Stimulated activated naive CD8-positive, alpha-beta T cell treated with anti-CD3 and anti-CD28 coated beads, Interleukin-15, Interleukin-2, amounts not matched to agents 100 U/mL and 50 U/mL, for 24 hours (primary cell): Measurements from ENCODE around the gene ZBTB46.
"Not testable (repeated sequence)": the region's sequence is repeated elsewhere in the genome, so short reads cannot be mapped to it uniquely, and the experiment has no call there.

Source experiments
- ATAC-seq: fragments of 150-1000 bp; cut with Tn5 transposase; one replicate; pipeline ENCODE4 v1.10.0; 2021
- DNase-seq: peaks from one replicate; pipeline ENCODE4 v3.0.0; 2021

ZBTB46 gene

DNA sequence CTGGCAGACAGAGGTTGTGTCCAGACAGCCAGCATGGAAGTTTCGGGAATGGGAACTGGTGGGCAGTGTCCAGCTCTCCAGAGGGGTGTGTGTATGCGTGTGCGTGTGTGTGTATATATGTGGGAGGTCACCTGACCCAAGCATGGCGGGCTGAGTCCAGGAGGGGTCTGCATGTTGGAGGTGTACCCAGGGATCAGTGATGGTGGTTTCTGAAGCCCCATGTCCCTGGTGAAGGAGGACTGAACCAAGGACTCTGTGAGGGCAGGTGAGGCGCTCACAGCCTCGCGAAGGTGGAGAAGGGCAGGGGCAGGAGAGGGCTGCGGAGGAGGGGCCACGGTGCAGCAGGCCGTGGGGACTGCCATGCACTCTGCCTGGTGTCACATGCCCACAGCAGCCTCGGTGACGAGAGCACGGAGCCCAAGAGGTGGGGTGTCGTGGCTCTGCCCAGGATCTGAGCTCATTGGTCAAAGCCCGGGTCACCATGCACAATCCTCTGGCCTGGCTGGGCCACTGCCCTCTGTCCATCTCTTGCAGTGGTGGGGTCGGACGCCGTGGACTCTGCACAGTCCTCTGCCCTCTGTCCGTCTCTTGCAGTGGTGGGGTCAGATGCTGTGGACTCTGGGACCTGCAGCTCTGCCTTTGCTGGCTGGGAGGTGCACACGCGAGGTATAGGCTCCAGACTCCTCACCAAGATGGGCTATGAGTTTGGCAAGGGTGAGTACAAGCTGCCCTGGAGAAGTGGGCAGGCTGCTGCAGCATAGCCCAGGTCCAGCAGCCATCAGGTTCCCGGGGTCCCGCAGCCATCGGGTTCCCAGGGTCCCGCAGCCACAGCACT, 96.7 kb downstream of the ZBTB46 start:
- DNase-seq (no peak), ATAC-seq (no peak)

DNA sequence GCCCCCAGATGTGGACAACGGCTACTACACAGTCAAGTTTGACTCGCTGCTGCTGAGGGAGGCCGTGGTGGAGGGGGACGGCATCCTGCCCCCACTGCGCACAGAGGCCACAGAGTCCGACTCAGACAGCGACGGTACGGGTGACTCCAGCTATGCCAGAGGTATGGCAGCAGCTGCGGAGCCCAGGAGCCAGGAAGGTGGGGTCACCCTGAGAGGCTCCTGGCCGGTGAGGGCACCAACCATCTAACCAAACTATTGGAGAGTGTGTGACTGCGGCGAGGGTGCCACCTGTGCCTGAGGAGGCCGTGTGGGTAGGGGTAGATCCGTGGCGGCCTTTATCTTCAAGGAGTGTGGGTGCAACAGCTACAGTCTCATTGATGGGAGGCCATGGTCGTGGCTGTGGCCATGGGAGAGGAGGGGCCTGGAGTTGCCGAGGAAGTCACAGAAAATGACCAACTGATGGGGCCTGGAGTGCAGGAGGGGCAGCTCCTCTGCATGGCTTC, 97.4 kb downstream of the ZBTB46 start:
- ATAC-seq (no peak), DNase-seq (no peak)

DNA sequence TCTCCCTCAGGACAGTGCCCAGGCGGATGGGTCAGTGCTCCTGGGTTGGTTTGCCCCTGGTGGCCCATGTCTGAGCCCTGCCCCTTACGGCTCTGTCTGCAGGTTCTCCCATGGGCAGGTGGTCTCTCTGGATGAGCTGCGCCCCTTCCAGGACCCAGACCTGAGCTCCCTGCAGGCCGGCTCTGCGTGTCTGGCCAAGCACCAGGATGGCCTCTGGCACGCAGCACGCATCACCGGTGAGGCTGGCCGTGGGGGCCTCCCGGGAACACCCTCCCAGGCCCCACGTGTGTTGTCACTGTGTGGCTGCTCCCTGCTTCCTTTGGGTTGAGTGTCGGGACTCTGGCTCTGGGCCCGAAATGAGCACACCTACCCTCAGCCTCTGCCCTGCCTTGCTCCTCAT, 97.9 kb downstream of the ZBTB46 start:
- no peak for ATAC-seq
- no peak for DNase-seq

DNA sequence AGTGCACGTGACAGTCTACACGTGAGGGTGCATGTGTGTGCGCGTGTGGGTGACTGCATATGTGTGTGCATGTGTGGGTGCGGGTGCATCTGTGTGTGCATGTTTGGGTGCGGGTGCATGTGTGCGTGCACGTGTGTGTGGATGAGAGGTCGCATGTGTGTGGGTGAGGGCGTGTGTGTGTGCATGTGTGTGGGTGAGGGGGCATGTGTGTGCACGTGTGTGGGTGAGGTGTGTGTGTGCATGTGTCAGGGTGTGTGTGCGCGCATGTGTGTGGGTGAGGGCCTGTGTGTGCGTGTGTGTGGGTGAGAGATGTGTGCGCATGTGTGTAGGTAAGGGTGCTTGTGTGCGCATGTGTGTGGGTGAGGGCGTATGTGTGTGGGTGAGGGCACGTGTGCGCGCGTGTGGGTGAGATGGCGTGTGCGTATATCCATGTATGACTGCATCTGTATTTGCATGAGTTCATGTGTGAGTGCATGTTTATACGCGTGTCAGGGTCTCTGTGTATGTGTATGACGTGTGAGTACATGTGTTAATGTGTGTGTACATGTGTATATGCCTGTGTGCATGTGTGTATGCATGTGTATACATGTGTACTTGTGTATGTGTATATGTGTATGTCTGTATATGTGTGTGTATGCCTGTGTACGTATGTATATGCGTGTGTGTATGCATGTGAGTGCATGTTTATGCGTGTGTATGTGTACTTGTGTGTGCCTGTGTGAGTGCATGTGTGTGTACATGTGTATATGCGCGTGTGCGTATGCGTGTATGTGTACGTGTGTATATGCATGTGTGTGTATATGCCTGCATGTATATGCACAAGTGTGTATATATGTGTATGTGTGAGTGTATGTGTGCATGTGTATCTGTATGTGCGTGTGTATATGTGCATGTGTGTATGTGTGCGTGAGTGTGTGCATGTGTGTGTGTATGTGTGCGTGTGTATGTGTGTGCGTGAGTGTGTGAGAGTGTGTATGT, 98.7 kb downstream of the ZBTB46 start:
- DNase-seq (no peak), ATAC-seq (no peak)

DNA sequence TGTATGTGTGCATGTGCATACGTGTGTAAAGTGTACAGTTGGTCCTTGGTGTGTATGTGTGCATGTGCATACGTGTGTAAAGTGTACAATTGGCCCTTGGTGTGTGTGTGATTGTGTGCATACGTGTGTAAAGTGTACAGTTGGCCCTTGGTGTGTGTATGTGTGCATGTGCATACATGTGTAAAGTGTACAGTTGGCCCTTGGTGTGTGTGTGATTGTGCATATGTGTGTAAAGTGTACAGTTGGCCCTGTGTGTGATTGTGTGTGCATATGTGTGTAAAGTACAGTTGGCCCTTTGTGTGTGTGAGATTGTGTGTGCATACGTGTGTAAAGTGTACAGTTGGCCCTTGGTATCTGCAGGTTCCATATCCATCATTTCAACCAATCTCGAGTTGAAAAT, 99.7 kb downstream of the ZBTB46 start:
- DNase-seq (no peak), ATAC-seq (no peak)

DNA sequence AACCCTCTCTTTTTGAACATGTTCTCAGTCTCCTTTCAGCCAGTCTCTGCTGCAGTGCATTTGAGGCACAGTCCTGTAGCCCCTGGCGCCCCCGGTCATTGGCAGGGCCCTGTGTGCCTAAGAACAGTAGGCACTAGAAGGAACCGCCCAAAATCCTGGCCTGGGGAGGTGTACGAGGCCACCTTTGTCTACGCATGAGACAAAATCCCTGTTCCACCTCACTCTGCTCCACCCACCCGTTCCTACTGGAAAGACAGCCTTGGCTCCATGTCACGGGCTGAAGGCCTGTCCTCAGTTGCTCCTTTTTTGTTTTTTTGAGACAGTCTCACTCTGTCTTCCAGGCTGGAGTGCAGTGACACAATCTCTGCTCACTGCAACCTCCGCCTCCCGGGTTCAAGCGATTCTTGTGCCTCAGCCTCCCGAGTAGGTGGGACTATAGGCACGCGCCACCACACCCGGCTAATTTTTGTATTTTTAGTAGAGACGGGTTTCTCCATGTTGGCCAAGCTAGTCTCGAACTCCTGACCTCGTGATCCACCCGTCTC, 100.8 kb downstream of the ZBTB46 start:
- DNase-seq, ATAC-seq: not testable (repeated sequence)

DNA sequence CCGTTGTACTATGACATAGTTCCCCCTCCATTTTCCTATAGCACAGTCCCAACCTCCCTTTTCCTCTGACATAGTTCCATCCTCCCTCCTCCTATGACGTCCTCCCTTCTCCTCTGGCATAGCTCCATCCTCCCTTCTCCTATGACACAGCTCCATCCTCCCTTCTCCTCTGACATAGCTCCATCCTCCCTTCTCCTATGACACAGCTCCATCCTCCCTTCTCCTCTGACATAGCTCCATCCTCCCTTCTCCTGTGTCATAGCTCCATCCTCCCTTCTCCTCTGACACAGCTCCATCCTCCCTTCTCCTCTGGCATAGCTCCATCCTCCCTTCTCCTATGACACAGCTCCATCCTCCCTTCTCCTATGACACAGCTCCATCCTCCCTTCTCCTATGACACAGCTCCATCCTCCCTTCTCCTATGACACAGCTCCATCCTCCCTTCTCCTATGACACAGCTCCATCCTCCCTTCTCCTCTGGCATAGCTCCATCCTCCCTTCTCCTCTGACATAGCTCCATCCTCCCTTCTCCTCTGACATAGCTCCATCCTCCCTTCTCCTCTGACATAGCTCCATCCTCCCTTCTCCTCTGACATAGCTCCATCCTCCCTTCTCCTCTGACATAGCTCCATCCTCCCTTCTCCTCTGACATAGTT, 108.0 kb downstream of the ZBTB46 start:
- not testable (repeated sequence) for ATAC-seq, DNase-seq

DNA sequence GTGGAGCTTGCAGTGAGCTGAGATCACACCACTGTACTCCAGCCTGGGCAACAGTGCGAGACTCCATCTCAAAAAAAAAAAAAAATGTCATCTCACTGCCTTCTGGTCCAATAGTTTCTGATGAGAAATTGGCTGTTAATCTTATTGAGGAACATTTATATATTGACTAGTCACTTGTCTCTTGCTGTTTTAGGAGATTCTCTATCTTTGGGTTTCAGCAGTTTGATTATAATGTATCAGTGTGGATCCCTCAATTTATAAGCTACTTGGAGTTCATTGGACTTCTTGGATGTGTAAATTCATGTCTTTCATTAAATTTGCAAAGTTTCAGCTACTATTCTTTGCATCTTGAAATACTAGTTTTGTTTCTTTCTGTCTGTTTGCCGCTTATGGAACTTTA, 112.1 kb downstream of the ZBTB46 start:
- no peak for ATAC-seq
- no peak for DNase-seq

DNA sequence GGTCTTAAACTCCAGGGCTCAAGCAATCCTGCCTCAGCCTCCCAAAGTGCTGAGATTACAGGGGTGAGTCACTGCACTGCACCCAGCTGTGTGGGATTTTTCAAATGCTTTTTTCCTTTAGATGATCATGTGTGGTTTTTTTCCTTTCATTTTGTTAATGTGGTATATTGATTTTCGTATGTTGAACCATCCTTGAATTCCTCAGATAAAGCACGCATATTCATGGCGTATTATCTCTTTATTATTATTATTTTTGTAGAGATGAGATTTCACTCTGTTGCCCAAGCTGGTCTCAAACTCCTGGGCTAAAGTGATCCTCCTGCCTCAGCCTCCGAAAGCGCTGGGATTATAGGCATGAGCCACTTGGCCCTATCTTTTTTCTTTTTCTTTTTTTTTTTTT, 116.2 kb downstream of the ZBTB46 start:
- ATAC-seq: no peak
- no peak for DNase-seq

DNA sequence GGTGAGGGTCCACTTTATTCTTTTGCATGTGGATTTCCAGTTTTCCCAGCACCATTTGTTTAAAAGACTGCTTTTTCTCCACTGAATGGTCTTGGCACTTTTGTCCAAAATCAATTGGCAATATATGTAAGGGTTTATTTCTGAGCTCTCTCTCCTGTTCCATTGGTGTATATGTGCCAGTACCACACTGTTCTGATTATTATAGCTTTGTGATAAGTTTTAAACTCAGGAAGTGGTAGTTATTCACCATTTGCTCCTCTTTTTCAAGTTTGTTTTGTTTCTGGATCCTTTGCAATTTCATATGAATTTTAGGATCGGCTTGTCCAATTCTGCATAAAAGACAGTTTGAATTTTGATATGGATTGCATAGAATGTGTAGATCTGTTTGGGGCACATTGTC, 118.9 kb downstream of the ZBTB46 start:
- no peak for DNase-seq

DNA sequence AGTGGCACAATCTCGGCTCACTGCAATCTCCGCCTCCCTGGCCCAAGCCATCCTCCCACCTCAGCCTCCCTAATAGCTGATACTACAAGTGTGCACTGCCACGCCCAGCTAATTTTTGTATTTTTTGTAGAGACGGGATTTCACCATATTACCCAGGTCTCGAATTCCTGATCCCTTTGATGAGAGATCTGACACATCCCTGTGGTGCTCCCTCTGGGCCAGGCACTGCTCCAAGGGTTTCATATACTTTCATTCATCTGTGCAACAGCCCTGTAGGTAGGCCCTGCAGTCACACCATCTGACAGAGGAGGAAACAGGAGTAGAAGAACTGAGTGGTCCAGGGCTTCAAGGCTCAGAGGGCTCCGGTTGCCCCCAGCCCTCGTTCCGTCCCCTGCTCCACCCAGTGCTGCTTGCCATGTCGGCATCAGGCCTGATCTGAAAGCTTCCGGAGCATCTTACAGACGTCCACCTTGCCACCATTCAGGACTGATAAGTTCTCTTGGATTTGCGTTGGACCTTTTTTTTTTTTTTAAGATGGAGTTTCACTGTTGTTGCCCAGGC, 119.9 kb downstream of the ZBTB46 start:
- no peak for ATAC-seq
- no peak for DNase-seq

More for the DNA sequence above, 118.9 kb downstream of the ZBTB46 start:
- no peak for ATAC-seq

DNA sequence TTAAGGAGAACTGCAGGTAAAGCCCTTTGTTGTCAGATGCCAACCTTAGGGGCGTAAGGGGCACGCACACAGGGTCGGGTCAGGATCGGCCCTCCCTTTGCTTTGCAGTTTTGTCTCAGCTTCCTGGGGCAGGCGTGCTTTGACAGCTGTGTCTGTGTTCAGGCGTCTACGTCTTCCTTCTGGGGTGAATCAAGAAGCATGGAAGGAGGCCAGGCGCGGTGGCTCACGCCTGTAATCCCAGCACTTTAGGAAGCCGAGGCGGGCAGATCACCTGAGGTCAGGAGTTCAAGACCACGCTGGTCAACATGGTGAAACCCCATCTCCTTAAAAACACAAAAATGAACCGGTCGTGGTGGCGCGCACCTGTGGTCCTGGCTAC, 121.9 kb downstream of the ZBTB46 start:
- no peak for ATAC-seq
- peak; percentile 7 for DNase-seq

DNA sequence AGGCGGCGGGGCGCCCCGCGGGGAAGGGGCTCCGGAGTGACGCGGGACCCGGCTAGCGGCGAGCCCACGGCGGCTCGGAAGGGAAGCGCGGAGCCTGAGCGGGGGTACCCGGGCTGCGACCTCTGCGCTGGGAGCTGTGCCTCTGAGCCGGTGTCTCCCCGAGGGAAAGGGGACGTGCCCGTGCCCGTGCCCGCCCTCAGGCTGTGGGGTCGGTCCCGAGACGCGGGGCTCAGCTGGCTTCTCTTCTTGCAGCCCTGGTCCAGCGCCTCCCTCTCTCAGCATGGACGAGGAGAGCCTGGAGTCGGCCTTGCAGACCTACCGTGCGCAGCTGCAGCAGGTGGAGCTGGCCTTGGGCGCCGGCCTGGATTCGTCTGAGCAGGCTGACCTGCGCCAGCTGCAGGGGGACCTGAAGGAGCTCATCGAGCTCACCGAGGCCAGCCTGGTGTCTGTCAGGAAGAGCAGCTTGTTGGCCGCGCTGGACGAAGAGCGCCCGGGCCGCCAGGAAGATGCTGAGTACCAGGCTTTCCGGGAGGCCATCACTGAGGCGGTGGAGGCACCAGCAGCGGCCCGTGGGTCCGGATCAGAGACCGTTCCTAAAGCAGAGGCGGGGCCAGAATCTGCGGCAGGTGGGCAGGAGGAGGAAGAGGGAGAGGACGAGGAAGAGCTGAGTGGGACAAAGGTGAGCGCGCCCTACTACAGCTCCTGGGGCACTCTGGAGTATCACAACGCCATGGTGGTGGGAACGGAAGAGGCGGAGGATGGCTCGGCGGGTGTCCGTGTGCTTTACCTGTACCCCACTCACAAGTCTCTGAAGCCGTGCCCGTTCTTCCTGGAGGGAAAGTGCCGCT, 122.5 kb downstream of the ZBTB46 start:
- no peak for ATAC-seq
- DNase-seq: peak; percentile 17

DNA sequence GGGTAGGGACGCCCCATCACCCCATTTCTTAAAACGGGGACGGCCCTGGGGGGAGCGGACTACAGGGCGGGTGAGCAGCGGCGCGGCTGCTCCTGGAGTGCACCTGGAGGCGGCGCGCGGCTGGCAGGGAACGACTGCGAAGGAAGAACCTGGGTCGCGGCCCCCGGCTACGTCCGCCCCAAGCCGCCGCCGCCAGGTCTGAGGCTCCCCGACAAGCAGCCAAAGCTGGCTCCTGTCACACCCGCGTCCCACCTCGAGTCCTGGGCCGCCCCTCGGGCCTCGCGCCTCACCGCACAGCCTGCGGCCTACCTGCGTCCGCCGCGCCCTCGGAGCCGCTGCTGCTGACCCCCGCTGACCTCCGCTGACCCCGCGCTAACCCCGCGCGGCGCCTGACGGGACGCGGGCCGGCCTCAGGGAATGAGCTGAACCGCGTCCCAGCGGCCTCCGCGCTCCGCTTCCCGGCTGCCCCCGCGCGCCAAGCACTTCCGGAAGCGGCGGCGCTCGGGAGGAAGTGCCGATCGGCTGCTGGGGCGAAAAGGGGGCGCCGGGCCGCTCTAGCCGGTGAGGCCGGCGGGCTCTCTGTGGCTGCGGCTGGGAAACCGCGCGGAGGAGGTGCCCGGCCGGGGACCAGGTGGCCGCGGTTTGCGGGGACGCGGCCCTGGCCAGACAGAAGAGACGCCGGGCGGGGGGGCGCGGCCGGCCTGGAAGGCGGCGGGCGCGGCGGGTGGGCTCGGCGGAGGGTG, 123.3 kb downstream of the ZBTB46 start, which contains the start of the genes ARFRP1 and ZGPAT:
Gene ARFRP1, minus strand, starts transcription at position 419 of the 743 bp plus-strand sequence. CDS start 885 bp downstream, outside the sequence.
Gene ZGPAT, plus strand, starts transcription at position 482 of the 743 bp plus-strand sequence. CDS start 542 bp downstream, outside the sequence.
- DNase-seq: peak; percentile 90
- ATAC-seq: peak; percentile 90

DNA sequence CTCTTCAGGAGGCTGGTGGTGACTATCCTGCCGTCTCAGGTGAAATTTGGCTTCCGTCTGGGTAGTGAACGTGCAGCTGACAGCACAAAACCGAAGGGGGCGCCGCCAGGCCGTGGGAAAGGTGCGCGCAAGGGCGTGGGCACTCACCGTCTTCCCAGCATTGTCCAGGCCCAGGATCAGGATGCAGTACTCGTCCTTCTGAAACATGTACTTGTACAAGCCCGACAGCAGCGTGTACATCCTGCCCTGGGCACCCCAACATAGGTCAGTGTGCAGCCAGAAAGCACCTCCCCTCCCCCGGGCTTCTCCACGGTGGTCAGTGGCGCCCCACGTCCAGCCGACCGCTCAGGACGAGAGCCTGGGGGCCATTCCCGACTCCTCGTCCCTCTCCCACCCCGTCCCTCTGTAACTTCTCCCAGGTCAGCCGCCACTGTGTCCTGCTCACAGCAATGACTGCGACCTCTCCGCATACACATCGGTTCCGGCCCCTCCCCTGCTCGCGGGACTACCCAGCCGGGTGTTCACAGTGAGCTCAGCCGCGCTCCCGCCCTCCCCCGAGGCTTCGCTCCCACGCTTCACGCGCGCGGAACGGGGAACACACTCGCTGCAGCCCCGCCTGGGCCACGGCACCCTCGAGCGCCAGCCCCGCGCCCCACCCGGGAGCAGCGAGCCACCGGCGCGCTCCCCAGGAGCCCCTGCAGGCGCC, 124.1 kb downstream of the ZBTB46 start:
- DNase-seq (peak; percentile 70), ATAC-seq (peak; percentile 50)

DNA sequence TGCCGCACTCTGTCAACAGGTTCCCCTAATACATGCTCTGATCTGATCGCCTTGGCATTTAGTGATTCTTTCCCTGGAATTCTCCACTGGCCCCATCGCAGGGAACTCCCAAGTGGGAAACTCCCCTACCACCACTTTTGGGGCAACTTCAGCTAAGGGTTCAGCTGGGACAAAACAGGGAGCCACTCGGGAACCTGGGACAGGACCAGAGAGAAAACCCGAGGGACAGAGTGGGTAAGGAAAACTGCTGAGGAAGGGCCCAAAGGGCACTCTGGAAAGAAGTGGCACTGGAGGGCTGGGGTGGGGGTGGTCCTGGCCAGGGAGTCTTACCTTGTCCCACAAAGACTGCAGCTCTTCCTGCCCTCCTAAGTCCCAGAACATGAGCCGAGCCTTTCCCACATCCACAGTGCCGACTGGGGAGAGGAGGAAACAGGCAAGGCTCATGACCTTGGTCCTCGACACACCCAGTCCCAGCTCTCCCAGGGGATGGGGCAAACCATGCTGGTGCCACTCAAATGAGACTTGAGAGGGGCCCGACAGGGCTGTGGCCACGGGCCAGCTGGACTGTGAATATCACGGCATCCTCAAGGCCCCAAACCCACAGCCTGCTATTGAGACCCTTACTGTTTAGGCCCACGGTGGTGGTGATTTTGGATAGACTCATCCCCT, 124.9 kb downstream of the ZBTB46 start:
- ATAC-seq (no peak), DNase-seq (no peak)

DNA sequence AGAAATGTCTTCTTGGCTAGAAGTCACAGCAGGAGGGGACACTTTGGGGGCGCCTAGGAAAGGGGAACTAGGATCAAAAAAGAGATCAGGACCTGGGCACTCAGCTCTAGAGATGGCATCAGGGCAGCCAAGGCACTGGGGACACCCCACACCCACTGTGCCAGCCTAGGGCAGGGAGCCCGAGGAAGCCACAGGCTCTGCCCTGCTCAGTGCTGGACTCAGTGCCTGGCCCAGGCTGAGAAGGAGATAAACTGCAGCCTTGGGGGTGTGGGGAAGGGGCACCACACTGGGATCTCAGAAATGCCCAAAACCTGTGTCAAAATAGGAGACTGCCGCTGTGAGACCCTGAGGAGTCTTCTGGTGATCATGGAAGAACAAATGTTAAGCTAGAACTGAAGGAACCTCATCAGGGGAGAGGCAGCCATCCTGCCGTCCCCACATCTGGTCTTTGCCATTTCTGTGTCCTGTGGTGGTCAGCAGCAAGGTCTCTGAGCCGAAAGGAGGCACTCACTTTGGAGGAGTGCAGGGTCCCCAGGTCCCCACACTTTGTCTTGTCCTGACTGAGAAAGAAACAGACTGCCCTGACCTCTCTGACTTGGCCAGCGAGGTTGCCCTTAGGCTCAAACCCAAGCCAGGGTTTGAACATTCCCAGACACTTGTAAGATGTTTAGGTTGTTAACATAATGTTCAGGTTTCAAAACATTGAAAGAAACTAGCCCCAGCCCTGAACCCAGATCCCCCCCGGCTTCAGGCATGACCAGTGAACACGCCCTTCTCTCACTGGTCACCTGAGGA, 125.6 kb downstream of the ZBTB46 start:
- ATAC-seq: no peak
- DNase-seq: no peak

DNA sequence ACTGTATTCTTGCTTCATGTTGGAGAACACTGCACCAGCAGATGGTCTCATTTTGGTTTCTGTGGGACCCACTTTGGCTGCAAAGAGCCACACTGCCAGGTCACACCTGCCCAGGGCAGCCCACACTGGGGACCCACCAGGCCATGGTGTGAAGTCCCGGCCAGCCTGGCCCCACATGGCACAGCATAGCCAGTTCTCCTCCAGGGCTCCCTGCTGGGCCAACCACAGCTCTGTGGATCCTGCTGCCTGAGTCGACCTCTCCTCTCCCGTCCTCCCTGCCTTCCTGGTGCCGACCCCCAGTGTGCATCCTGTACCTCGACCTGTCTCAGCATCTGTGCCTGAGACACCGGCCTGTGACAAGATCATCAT, 126.3 kb downstream of the ZBTB46 start:
- ATAC-seq: no peak

More for the DNA sequence above, 126.3 kb downstream of the ZBTB46 start:
- no peak for DNase-seq
